ENCODE measurements around the gene HLA-DMA.

Gene HLA-DMA

GRCh38 chr6:32912951-32913350 is 39.9 kb downstream of the HLA-DMA start:
- DNase-seq: no peak

GRCh38 chr6:32908897-32909296 is 44.0 kb downstream of the HLA-DMA start:
- no peak for DNase-seq

GRCh38 chr6:32906539-32906938 is 46.4 kb downstream of the HLA-DMA start:
- DNase-seq: no peak

GRCh38 chr6:32905078-32905477 is 47.8 kb downstream of the HLA-DMA start:
- DNase-seq: no peak

GRCh38 chr6:32903952-32904351 is 48.9 kb downstream of the HLA-DMA start:
- DNase-seq: no peak

Data from NCI-H146 (cell line).